Gastroesophageal sphincter (tissue), 4 donors: ENCODE results near the gene TPRN. TPM values are rescaled to one million over a fixed set of nuclear protein-coding genes. Genes with fewer than 3 reads are reported as not detected.
A peak's percentile ranks its signal among the peaks of the same experiment; 100 is the strongest.

Experiments
- ATAC-seq: fragments of 150-250 bp; one replicate; pipeline ENCODE4 v1.9.1; 2016; ENCODE audit warnings: mild to moderate bottlenecking, moderate library complexity
- H3K27ac ChIP-seq, 4 donors: fragments of 200-600 bp; sonication (generic) in 3 of 4; 1 replicate in 3 of 4; 2 replicates in 1 of 4; pipeline ENCODE4 v1.5.1; 2016 to 2019
- H3K27me3 ChIP-seq: fragments of 200-600 bp; sonication (generic); one replicate; pipeline ENCODE4 v1.5.1; 2019
- H3K36me3 ChIP-seq, 2 donors: fragments of 200-600 bp; sonication (generic); one replicate each; pipeline ENCODE4 v1.5.1; 2019; ENCODE audit warnings: control low read depth in 1 of 2
- H3K4me1 ChIP-seq, 3 donors: fragments of 200-600 bp; sonication (generic); 1 replicate in 2 of 3; 2 replicates in 1 of 3; pipeline ENCODE4 v1.5.1; 2016 to 2019; ENCODE audit warnings: control low read depth in 2 of 3
- H3K4me3 ChIP-seq, 2 donors: fragments of 200-600 bp; sonication (generic); one replicate each; pipeline ENCODE4 v1.5.1; 2019; ENCODE audit warnings: mild to moderate bottlenecking in 1 of 2, moderate library complexity in 1 of 2
- H3K9me3 ChIP-seq, 3 donors: fragments of 200-600 bp; sonication (generic); one replicate each; pipeline ENCODE4 v1.5.1; 2017 to 2019; ENCODE audit warnings: control low read depth in 2 of 3
- CTCF ChIP-seq, 4 experiments: fragments of 200-600 bp in 2 of 4; fragments of 450-650 bp in 2 of 4; sonication (generic) in 1 of 4; IDR thresholded peaks; one replicate each; pipeline ENCODE4 v1.5.1; 2017 to 2019; ENCODE audit warnings: antibody characterized with exemption in 4 of 4, mild to moderate bottlenecking in 2 of 4, moderate library complexity in 2 of 4
- EP300 ChIP-seq: sonication (generic); formaldehyde crosslinking; IDR thresholded peaks from one replicate; pipeline ENCODE4 v1.6.1; 2017; ENCODE audit warnings: antibody characterized with exemption, mild to moderate bottlenecking
- POLR2A ChIP-seq, 2 donors: fragments of 450-650 bp; IDR thresholded peaks; one replicate each; pipeline ENCODE4 v1.6.1; 2017; ENCODE audit warnings: antibody characterized with exemption in 2 of 2, mild to moderate bottlenecking in 2 of 2, moderate library complexity in 1 of 2
- POLR2AphosphoS5 ChIP-seq: sonication (generic); formaldehyde crosslinking; IDR thresholded peaks from one replicate; pipeline ENCODE4 v1.6.1; 2017; ENCODE audit warnings: antibody characterized with exemption
- WGBS, 2 donors: methylation state at CpG; one replicate each; pipeline ENCODE4 v1.1.5; 2018; ENCODE audit warnings: low coverage in 1 of 2; 5-methylcytosine and 5-hydroxymethylcytosine counted together
- total RNA-seq, 4 donors: library from RNA; depleted of rRNA; stranded (reverse); fragments of >200 nt; gene quantifications; one replicate each; pipeline ENCODE4 v1.1.0, GENCODE V29; 2016

Gene TPRN
- total RNA-seq, 4 donors from 2014 or later = 3.6 to 11.6 (median 6.1) TPM

GRCh38 chr9:137237759-137238726 is 37.5 kb upstream of the TPRN start:
- TF ChIP-seq POLR2AphosphoS5 (no peak), POLR2A (IDR thresholded peaks at IDR 0.05) (no peak), EP300 (no peak), CTCF (IDR thresholded peaks at IDR 0.05) (no peak)
- H3K9me3 ChIP-seq = no peaks in the 10 kb centered on the region
- H3K27ac ChIP-seq = peak overlapping the region in 2 of 4 donors; percentile 6 to 11
- peaks cover 0 to 12% of the 10 kb centered on the region in 2 donors for H3K36me3 ChIP-seq
- WGBS, 2 donors = no CpG with 5 or more reads among the region's 13 CpGs
- ATAC-seq = no peak
- H3K4me1 ChIP-seq = peaks cover 0 to 68% (median 40%) of the 10 kb centered on the region in 3 donors
- peaks cover 19% of the 10 kb centered on the region for H3K27me3 ChIP-seq
- H3K4me3 ChIP-seq = no peak overlapping the region

- WGBS, 2 donors = 57% methylated on average over 1 of the region's 11 CpGs; no CpG with 5 or more reads in 1 of the 2 donors
- no peak for ATAC-seq
- H3K27me3 ChIP-seq = peaks cover 30% of the 10 kb centered on the region
- no peaks in the 10 kb centered on the region for H3K9me3 ChIP-seq
- TF ChIP-seq EP300 (no peak), POLR2A (IDR thresholded peaks at IDR 0.05) (no peak), CTCF (IDR thresholded peaks at IDR 0.05) (no peak), POLR2AphosphoS5 (no peak)
- peaks cover 0 to 1% of the 10 kb centered on the region in 2 donors for H3K36me3 ChIP-seq
- peak overlapping the region in 2 of 4 donors; percentile 6 to 38 for H3K27ac ChIP-seq
- peaks cover 0 to 58% (median 29%) of the 10 kb centered on the region in 3 donors for H3K4me1 ChIP-seq
- H3K4me3 ChIP-seq = no peak overlapping the region
These were observed 36.4 kb upstream of the TPRN start for GRCh38 chr9:137236936-137237421.

- peak overlapping the region in 1 of 4 donors; percentile 38 for H3K27ac ChIP-seq
- peak; percentile 11 for ATAC-seq
- peak; percentile 36 for TF ChIP-seq POLR2AphosphoS5
- no peak for TF ChIP-seq POLR2A (IDR thresholded peaks at IDR 0.05)
- peak in 3 of 4 experiments; percentile 99 to 100 (median 99) for TF ChIP-seq CTCF (IDR thresholded peaks at IDR 0.05)
- no peaks in the 10 kb centered on the region for H3K36me3 ChIP-seq
- peaks cover 0 to 54% (median 29%) of the 10 kb centered on the region in 3 donors for H3K4me1 ChIP-seq
- H3K27me3 ChIP-seq = peaks cover 36% of the 10 kb centered on the region
- H3K4me3 ChIP-seq = peak overlapping the region; percentile 15 to 44
- WGBS, 2 donors = 0% methylated on average over 5 of the region's 31 CpGs; no CpG with 5 or more reads in 1 of the 2 donors
- no peaks in the 10 kb centered on the region for H3K9me3 ChIP-seq
These were observed 35.8 kb upstream of the TPRN start for GRCh38 chr9:137236238-137236935.

- Histone ChIP-seq H3K27me3 (peaks cover 43% of the 10 kb centered on the region), H3K9me3 (no peaks in the 10 kb centered on the region), H3K36me3 (no peaks in the 10 kb centered on the region), H3K4me3 (peak overlapping the region; percentile 15 to 44), H3K27ac (peak overlapping the region in 1 of 4 donors; percentile 38), H3K4me1 (peaks cover 0 to 54% (median 29%) of the 10 kb centered on the region in 3 donors)
- no peak for ATAC-seq
- TF ChIP-seq POLR2AphosphoS5 (no peak), EP300 (no peak), CTCF (IDR thresholded peaks at IDR 0.05) (no peak), POLR2A (IDR thresholded peaks at IDR 0.05) (no peak)
- WGBS, 2 donors = 49% methylated on average over 2 of the region's 35 CpGs; no CpG with 5 or more reads in 1 of the 2 donors
These were observed 35.1 kb upstream of the TPRN start for GRCh38 chr9:137235424-137236237.
